ENCODE results near the gene EXOC3L4. TPM values are rescaled to one million over a fixed set of nuclear protein-coding genes. Genes with fewer than 3 reads are reported as not detected.

The EXOC3L4 gene
- total and polyA plus RNA-seq, 2 of the 8 experiments (the other 6 are each of a cell fraction or from before 2014, with no cell fraction given), result 0.45 to 0.57 TPM

DNA sequence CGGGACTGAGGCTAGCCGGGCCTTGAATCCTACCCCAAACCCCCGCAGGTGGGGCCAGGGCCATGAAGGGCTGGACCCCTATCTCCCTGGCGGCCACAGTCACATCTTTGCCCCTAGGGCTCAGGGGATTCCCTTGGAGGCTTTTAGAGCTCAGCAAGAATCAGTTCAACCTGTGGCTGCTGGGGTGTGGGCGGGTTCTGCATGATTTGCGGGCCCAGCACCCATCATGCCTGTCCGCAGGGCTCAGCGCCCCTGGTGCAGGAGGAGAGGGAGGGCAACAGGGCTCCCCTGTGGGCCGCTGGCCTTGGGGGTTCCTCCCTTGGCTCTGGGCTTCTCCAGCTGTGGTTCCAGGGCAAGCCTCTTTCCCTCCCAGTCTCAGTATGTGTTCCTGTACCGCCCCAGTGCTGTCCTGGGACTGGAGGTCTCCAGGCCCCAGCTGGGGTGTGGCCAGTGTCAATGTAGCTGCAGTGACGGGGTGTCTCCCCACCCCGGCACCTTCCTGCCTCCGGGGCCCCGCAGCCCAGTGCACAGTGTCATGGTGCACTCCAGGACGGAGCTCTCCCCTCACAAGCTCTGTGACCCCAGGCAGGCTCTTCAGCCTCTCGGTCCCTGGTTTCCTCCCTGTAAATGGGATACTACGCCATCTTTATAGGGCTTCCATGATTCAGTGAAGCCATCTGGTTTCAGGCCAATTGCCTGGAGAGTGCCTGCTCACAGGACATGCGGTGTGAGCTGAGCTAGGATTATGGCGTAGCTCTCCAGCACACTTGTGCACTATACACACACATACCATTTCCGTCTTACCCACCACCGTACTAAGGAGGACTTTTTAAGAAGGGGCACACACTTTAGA lies 20.4 kb upstream of the EXOC3L4 start:
- no peak overlapping the region; the same call in 1 of the 2 replicates for H4K8ac ChIP-seq (ENCODE audit: extremely low read depth, insufficient read depth, low read length)
- H3K14ac ChIP-seq (ENCODE audit: insufficient read length), result no peak overlapping the region
- no peaks in the 10 kb centered on the region for H3K79me2 ChIP-seq (ENCODE audit: control insufficient read depth in 1 of 2, insufficient read depth in 2 of 2, low read length in 2 of 2)
- H3K56ac ChIP-seq (replicated peaks; ENCODE audit: insufficient read length, low read depth, low read length), result no peak overlapping the region
- H3K4me3 ChIP-seq (ENCODE audit: extremely low read depth in 1 of 4, insufficient read depth in 2 of 4, low read depth in 3 of 4, low read length in 4 of 4), result no peak overlapping the region
- H2BK12ac ChIP-seq (ENCODE audit: low read depth, low read length), result peak overlapping the region; percentile 88; the same call in 1 of the 2 replicates
- H3K4me1 ChIP-seq (replicated peaks in 1 of 4; ENCODE audit: control insufficient read depth in 3 of 4, insufficient read depth in 4 of 4, low read length in 3 of 4), result peaks cover 0 to 6% (median 0%) of the 10 kb centered on the region in 4 experiments; a peak in 2 of 7 replicates
- H2BK15ac ChIP-seq (ENCODE audit: low read length), result no peak overlapping the region
- no peak overlapping the region for H3K27ac ChIP-seq (ENCODE audit: low read depth, low read length)
- no peak overlapping the region for H2AFZ ChIP-seq (ENCODE audit: low read length)
- H3K23me2 ChIP-seq (ENCODE audit: low read depth, low read length), result peaks cover 6% of the 10 kb centered on the region; the same call in 1 of the 2 replicates
- H4K5ac ChIP-seq (ENCODE audit: insufficient read length, low read depth, low read length), result no peak overlapping the region
- POLR2A ChIA-PET (ENCODE audit: partially characterized antibody), result interaction anchor here (1.0 to 1.2 kb wide), 2 partner anchors 17 to 262 kb away, joined by 3 to 4 read pairs; partner anchors contain the start of gene CDC42BPB
- H2AK5ac ChIP-seq (ENCODE audit: low read depth, low read length), result no peak overlapping the region
- H3K4me2 ChIP-seq (ENCODE audit: insufficient read depth in 1 of 2, low read depth in 2 of 2, low read length in 2 of 2), result 0 out of 4 replicates have a peak overlapping the region, but pooled peaks of 1 of the 2 experiments have one; percentile 45
- H3K18ac ChIP-seq (ENCODE audit: extremely low read depth, low read length), result no peak overlapping the region
- no peak overlapping the region for H3K9ac ChIP-seq (replicated peaks in 1 of 4; ENCODE audit: extremely low read depth in 1 of 4, low read depth in 3 of 4, low read length in 3 of 4)
- no peak overlapping the region for H2BK120ac ChIP-seq (replicated peaks; ENCODE audit: low read depth, low read length)
- TF ChIP-seq CTBP2 (IDR thresholded peaks at IDR 0.05; ENCODE audit: borderline replicate concordance, insufficient read depth, insufficient read length, low read length) (no peak), POLR2A (IDR thresholded peaks at IDR 0.05; ENCODE audit: control extremely low read depth in 1 of 2, low read depth in 2 of 2, low read length in 2 of 2) (no peak), BCL11A (IDR thresholded peaks at IDR 0.05; ENCODE audit: low read depth in 2 of 2, low read length in 2 of 2) (no peak), CHD2 (IDR thresholded peaks at IDR 0.05; ENCODE audit: low read length) (no peak)
- no peak for DNase-seq (ENCODE audit: low read depth in 1 of 2, low spot score in 2 of 2)
- no peak overlapping the region for H2BK5ac ChIP-seq (ENCODE audit: low read depth, low read length)
- WGBS, 2 experiments (ENCODE audit: extremely low coverage in 1 of 2, insufficient coverage in 1 of 2, insufficient read length in 1 of 2, insufficient replicate concordance in 2 of 2, low coverage in 1 of 2, low lambda C conversion rate in 2 of 2, missing lambda C conversion rate in 1 of 2), result 77% methylated on average over 20 of the region's 21 CpGs; no CpG with 5 or more reads in 1 of the 2 experiments
- H3K23ac ChIP-seq (ENCODE audit: insufficient read length), result no peak overlapping the region
- H4K20me1 ChIP-seq (replicated peaks in 1 of 2; ENCODE audit: control insufficient read depth in 1 of 2, insufficient read depth in 2 of 2, low read length in 2 of 2), result no peaks in the 10 kb centered on the region
- CTCF ChIA-PET (ENCODE audit: partially characterized antibody), result interaction anchor here (0.7 to 7.0 kb wide), 24 partner anchors 9 to 429 kb away, joined by 3 to 74 read pairs (median 4); partner anchors contain the start of gene CDC42BPB
- H3K27me3 ChIP-seq (replicated peaks in 1 of 4; ENCODE audit: control insufficient read depth in 3 of 4, extremely low read depth in 1 of 4, insufficient read depth in 3 of 4, low read length in 3 of 4), result peaks cover 0 to 9% (median 2%) of the 10 kb centered on the region in 4 experiments; a peak in 1 of 7 replicates
- H3K36me3 ChIP-seq (ENCODE audit: control insufficient read depth in 2 of 4, insufficient read depth in 4 of 4, low read length in 3 of 4), result no peaks in the 10 kb centered on the region
- H2BK20ac ChIP-seq (ENCODE audit: low read length), result no peak overlapping the region
- H3K4ac ChIP-seq (replicated peaks; ENCODE audit: insufficient read length, low read depth, low read length), result no peak overlapping the region
- no peaks in the 10 kb centered on the region for H3K79me1 ChIP-seq (ENCODE audit: low read depth, low read length)
- H4K91ac ChIP-seq (replicated peaks; ENCODE audit: insufficient read length, low read length), result no peak overlapping the region
- no peaks in the 10 kb centered on the region for H3K9me3 ChIP-seq (ENCODE audit: insufficient read depth in 2 of 2, low read depth in 1 of 2, low read length in 1 of 2)
- no peak for FAIRE-seq

All from H1 (cell line).